GM21786 (cell line): ENCODE results near the gene PEX14.

Source experiments
- ATAC-seq: cut with Tn5 transposase; IDR thresholded peaks from one replicate; pipeline ENCODE4 v1.9.1; 2021; ENCODE audit not compliant: unreplicated experiment

The PEX14 gene

GRCh38 chr1:10516925-10517676 is 42.4 kb downstream of the PEX14 start:
- ATAC-seq, result no peak

- ATAC-seq, result no peak
Observed at GRCh38 chr1:10517677-10517982, 42.9 kb downstream of the PEX14 start.

- no peak for ATAC-seq
Observed at GRCh38 chr1:10519016-10519417, 44.3 kb downstream of the PEX14 start.

GRCh38 chr1:10520497-10520896 is 45.7 kb downstream of the PEX14 start:
- no peak for ATAC-seq

GRCh38 chr1:10520952-10521351 is 46.2 kb downstream of the PEX14 start:
- ATAC-seq, result no peak

GRCh38 chr1:10521537-10522157 is 46.9 kb downstream of the PEX14 start:
- no peak for ATAC-seq

- no peak for ATAC-seq
Observed at GRCh38 chr1:10522322-10522860, 47.6 kb downstream of the PEX14 start.

- ATAC-seq, result no peak
Observed at GRCh38 chr1:10525208-10525607, 50.5 kb downstream of the PEX14 start.

GRCh38 chr1:10528066-10529014 is 53.6 kb downstream of the PEX14 start:
- no peak for ATAC-seq

- no peak for ATAC-seq
Observed at GRCh38 chr1:10529091-10529490, 54.3 kb downstream of the PEX14 start.

- no peak for ATAC-seq
Observed at GRCh38 chr1:10529765-10530164, 55.0 kb downstream of the PEX14 start.

- ATAC-seq, result no peak
Observed at GRCh38 chr1:10530281-10530740, 55.6 kb downstream of the PEX14 start.

- no peak for ATAC-seq
Observed at GRCh38 chr1:10530756-10531495, 56.2 kb downstream of the PEX14 start.

GRCh38 chr1:10532362-10532761 is 57.6 kb downstream of the PEX14 start:
- ATAC-seq, result no peak

GRCh38 chr1:10534519-10534918 is 59.8 kb downstream of the PEX14 start:
- ATAC-seq, result no peak

- ATAC-seq, result no peak
Observed at GRCh38 chr1:10536133-10536770, 61.5 kb downstream of the PEX14 start.

- ATAC-seq, result no peak
Observed at GRCh38 chr1:10537082-10537766, 62.5 kb downstream of the PEX14 start.

GRCh38 chr1:10538646-10539355 is 64.1 kb downstream of the PEX14 start:
- no peak for ATAC-seq
